NB4 (cell line): ENCODE measurements around the gene RANBP17.

Source experiments
- DNase-seq: peaks from one replicate; pipeline ENCODE4 v3.0.0; 2010; ENCODE audit warnings: low read depth
- H3K4me3 ChIP-seq: one replicate; pipeline ENCODE4 v1.5.1; 2011; ENCODE audit warnings: mild to moderate bottlenecking, low read depth, low read length, moderate library complexity
- MYC ChIP-seq: IDR thresholded peaks from 2 replicates; pipeline ENCODE4 v1.6.1; 2011; ENCODE audit warnings: low read depth, low read length
- POLR2A ChIP-seq: IDR thresholded peaks from 2 replicates; pipeline ENCODE4 v1.6.1; 2011; ENCODE audit warnings: mild to moderate bottlenecking; ENCODE audit not compliant: insufficient read length; ENCODE audit errors: extremely low read depth
- TF ChIP-seq, protein P1 (sequence below): IDR thresholded peaks from one replicate; pipeline ENCODE4 v1.5.1; 2012; ENCODE audit warnings: low read depth, low read length
- TF ChIP-seq, protein P2 (sequence below): IDR thresholded peaks from 2 replicates; pipeline ENCODE4 v1.6.1; 2011; ENCODE audit warnings: low read depth, low read length

The RANBP17 gene

DNA sequence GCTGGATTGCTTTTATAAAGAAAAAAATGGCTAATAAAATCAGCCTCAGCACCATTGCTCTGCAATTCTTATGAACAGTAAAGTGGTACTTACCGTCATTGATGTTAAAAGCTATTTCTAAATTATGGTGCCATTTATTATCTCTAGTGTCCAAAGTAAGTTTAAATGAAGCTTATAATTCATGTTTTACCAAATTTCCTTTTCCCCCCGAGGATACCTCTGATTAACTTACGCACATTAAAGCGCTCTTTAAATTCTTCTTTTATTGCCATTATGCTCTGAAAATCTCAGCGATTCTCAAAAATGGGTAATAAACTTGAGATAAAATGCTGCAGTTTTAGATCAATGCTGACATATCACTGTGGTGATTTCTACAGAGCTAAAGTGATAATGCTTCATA is 460.7 kb downstream of the RANBP17 start:
- no peak for DNase-seq

DNA sequence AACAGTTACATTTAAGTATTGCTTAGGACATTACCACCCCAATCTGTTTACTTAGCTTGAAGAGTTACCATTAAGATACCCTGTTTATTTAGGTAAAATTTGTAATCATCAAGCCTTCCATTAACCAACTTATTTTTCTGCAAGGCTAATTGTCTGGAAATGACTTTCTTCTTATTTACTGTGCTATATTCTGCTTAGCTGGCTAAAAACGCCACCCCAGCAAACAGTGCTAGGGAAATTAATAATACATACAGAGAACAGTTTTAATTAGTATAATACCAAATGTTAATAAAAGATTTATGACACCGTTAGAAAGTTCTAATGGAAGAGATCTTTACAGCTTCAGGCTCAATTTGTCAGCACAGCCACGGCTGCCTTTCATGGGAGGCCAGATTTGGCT is 461.2 kb downstream of the RANBP17 start:
- no peak for DNase-seq
- H3K4me3 ChIP-seq, result no peak overlapping the region
- no peak for TF ChIP-seq MYC
- no peak for TF ChIP-seq POLR2A
- TF ChIP-seq, protein P1, sequence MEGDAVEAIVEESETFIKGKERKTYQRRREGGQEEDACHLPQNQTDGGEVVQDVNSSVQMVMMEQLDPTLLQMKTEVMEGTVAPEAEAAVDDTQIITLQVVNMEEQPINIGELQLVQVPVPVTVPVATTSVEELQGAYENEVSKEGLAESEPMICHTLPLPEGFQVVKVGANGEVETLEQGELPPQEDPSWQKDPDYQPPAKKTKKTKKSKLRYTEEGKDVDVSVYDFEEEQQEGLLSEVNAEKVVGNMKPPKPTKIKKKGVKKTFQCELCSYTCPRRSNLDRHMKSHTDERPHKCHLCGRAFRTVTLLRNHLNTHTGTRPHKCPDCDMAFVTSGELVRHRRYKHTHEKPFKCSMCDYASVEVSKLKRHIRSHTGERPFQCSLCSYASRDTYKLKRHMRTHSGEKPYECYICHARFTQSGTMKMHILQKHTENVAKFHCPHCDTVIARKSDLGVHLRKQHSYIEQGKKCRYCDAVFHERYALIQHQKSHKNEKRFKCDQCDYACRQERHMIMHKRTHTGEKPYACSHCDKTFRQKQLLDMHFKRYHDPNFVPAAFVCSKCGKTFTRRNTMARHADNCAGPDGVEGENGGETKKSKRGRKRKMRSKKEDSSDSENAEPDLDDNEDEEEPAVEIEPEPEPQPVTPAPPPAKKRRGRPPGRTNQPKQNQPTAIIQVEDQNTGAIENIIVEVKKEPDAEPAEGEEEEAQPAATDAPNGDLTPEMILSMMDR, result no peak
- TF ChIP-seq, protein P2, sequence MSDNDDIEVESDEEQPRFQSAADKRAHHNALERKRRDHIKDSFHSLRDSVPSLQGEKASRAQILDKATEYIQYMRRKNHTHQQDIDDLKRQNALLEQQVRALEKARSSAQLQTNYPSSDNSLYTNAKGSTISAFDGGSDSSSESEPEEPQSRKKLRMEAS, result no peak

More for the DNA sequence above, 460.7 kb downstream of the RANBP17 start:
- no peak overlapping the region for H3K4me3 ChIP-seq
- TF ChIP-seq POLR2A (no peak), MYC (no peak)
- TF ChIP-seq, protein P2, result no peak

DNA sequence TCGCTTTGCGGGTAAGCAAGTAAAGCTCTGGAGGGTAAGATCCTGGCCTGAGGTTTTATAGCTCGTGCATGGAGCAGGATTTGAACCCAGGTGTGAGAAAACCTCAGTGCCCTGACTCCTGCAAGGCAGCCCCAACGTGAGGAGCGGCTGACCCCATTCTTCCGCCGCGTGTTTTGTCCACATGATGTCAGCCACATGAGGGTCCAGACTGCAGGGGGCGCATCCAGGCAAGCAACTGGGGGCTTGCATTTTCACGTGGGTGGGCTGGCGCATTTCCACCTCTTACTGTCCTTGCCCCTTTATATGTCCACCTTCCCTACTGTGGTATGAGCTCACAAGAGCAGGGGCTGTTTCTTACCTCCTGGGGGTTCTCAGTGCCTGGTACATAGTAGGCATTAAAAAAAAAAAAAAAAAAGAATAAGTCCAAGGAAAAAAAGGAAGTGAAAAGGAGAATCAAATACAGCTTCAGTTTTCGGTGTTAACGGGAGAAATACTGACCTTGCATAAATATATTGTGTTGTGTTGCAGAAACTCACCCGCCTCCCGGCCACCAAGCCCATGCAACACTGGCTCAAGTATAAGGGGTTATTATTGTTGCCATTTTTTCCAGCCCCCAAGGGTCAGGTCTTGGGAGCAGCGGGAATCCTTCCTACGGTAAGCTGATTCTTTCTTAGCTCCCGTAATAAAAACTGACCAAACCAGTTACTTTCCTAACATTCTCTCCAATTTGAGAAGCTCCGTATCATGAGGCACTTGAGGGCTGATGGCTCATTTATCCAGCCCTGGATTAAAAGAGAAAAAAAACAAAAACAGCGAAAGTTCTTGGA is 462.2 kb downstream of the RANBP17 start:
- TF ChIP-seq, protein P1, result peak; percentile 19
- TF ChIP-seq POLR2A, result no peak
- H3K4me3 ChIP-seq, result no peak overlapping the region
- DNase-seq, result peak; percentile 11

DNA sequence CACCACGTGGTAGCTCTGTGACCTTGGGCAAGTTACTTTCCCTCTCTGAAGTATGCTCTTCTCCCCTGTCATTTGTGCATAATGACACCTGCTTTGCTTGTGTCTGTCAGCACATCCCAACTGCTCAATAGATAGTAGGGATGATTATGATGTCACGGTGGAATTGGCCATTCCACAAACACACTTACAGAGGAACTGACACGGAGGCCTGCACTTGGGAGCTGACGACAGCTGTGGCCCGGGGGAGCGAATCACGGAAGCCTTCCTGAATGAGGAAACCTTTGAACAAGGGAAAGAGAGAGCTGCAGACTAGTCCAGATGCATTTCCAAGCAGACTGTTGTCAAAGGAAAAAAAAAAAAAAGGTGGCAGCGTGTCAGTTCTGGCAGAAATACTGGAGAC is 468.2 kb downstream of the RANBP17 start:
- TF ChIP-seq, protein P2, result no peak
- TF ChIP-seq MYC, result no peak
- TF ChIP-seq, protein P1, result no peak
- no peak for TF ChIP-seq POLR2A
- DNase-seq, result no peak
- no peak overlapping the region for H3K4me3 ChIP-seq

DNA sequence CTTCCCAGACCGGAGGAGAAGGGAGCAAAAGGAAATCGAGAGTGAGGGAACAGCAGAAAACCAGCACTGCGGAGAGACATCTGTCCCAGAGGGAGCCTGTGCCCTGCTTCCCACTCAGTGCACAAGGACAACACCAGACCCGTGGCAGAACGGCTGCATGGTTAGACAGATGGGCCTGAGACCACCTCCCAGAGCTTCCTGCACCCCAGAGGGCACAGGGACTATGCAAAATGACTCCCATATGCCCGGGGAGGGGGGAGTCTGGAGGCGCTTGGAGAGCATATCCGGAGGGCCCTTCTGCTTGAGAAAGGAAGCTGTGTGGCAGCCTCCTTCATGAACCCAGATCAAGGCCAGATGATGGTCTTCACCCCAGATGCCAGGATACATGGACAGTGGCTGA is 473.8 kb downstream of the RANBP17 start:
- H3K4me3 ChIP-seq, result no peak overlapping the region
- TF ChIP-seq MYC (no peak), POLR2A (no peak)
- TF ChIP-seq, protein P2, result no peak
- TF ChIP-seq, protein P1, result no peak
- no peak for DNase-seq

DNA sequence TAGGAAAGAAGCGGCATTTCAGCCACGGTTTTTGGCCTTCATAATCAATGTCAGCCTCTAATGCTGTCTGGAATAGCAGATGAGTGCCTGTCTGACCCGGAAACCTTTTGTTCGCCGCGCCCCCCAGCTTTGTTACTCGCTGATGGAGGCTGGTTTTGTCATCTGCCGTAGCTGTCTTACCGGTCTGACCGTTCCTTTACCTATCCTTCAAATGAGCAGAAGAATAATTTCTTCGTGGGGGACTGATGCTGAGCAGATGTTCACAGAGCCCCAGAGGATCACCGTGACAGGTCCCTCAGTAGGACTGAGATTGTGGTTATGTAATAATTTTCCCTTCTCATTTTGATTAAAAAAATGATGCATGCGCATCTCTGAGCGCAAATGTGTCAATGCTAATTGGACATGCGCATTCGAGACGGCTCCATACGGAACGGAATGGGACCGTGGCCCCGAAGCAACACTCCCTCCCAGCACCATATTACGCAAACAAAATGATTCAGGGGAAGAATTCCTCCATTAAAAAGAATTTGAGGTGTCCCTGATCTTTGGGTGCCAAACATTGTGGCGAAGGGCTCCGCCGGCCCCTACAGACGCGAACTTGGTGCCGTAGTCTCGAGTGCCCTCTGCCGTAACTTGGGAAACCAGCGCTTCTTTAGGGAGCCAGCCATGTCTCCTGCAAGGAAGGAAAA is 474.8 kb downstream of the RANBP17 start:
- no peak overlapping the region for H3K4me3 ChIP-seq
- peak; percentile 31 for DNase-seq
- TF ChIP-seq, protein P1, result peak; percentile 21
- TF ChIP-seq MYC, result no peak
